Measurements from ENCODE around the gene APOL6.

- no peak for TF ChIP-seq EZH2phosphoT487 (IDR thresholded peaks at IDR 0.05; ENCODE audit: borderline replicate concordance, low read length)
- no peak for TF ChIP-seq CTCF (IDR thresholded peaks at IDR 0.05; ENCODE audit: low read depth, low read length, poor library complexity, severe bottlenecking)
These were observed 39.0 kb upstream of the APOL6 start for GRCh38 chr22:35609261-35609660.
